DND-41 (cell line): ENCODE data around the gene CAPSL.

Source experiments
- CTCF ChIP-seq: IDR thresholded peaks from 2 replicates; pipeline ENCODE4 v1.5.1; 2012; ENCODE audit warnings: borderline replicate concordance, low read length, moderate library complexity, mild to moderate bottlenecking; ENCODE audit not compliant: poor library complexity, severe bottlenecking; ENCODE audit errors: extremely low read depth
- EZH2 ChIP-seq: IDR thresholded peaks from 3 replicates; pipeline ENCODE4 v1.6.1; 2012; ENCODE audit warnings: borderline replicate concordance, low read depth, mild to moderate bottlenecking, moderate library complexity, low read length, inconsistent platforms; ENCODE audit not compliant: severe bottlenecking

GRCh38 chr5:35855187-35855586 is 83.2 kb downstream of the CAPSL start:
- TF ChIP-seq EZH2 (no peak), CTCF (no peak)
